SK-N-SH (cell line): ENCODE results near the gene BRINP2. TPM values are rescaled to one million over a fixed set of nuclear protein-coding genes. Genes with fewer than 3 reads are reported as not detected.

Source experiments
- CTCF ChIA-PET: fragments of 300-600, 350-600 bp; formaldehyde crosslinking; extraction: SDS; loops from one replicate; lab custom pipeline; 2021; lab: Yijun Ruan, JAX
- POLR2A ChIA-PET: fragments of 350-600 bp; sonication (Branson Sonifier 250); formaldehyde crosslinking; extraction: SDS; loops from one replicate; lab custom pipeline; 2020; ENCODE audit warnings: antibody characterized with exemption, inconsistent platforms; lab: Yijun Ruan, JAX
- DNase-seq: peaks from one replicate; pipeline ENCODE4 v3.0.0; 2012
- H2AFZ ChIP-seq: fragments of 200-600 bp; sonication (generic); 2 replicates; pipeline ENCODE4 v1.8.1; 2016; ENCODE audit warnings: antibody characterized with exemption, mild to moderate bottlenecking, low read depth
- H3F3A ChIP-seq: fragments of 200-600 bp; sonication (generic); replicated peaks from 2 replicates; pipeline ENCODE3; 2016; ENCODE audit warnings: antibody characterized with exemption, mild to moderate bottlenecking; ENCODE audit not compliant: insufficient read depth
- H3K27ac ChIP-seq, 2 experiments: fragments of 200-500 bp in 1 of 2; fragments of 200-600 bp in 1 of 2; sonication (Bioruptor generic) in 1 of 2; sonication (generic), shearing (Covaris generic) in 1 of 2; 2 replicates each; pipeline versions ENCODE4 v1.5.1 to v1.6.1; 2014 to 2016; ENCODE audit warnings: low read depth in 2 of 2, inconsistent platforms in 1 of 2, low read length in 1 of 2, mild to moderate bottlenecking in 1 of 2, mixed read lengths in 1 of 2
- H3K27me3 ChIP-seq: fragments of 200-600 bp; sonication (generic), shearing (Covaris generic); 2 replicates; pipeline ENCODE4 v1.6.1; 2016; ENCODE audit warnings: mixed run types; ENCODE audit not compliant: insufficient read depth
- H3K36me3 ChIP-seq, 2 experiments: fragments of 200-500 bp in 1 of 2; fragments of 200-600 bp in 1 of 2; sonication (Bioruptor generic) in 1 of 2; sonication (generic) in 1 of 2; replicated peaks in 1 of 2; 2 replicates each; pipeline versions ENCODE3 to v1.5.1; 2014 to 2016; ENCODE audit warnings: low read length in 1 of 2, mild to moderate bottlenecking in 1 of 2; ENCODE audit not compliant: insufficient read depth in 2 of 2, control insufficient read depth in 1 of 2
- H3K4me1 ChIP-seq, 2 experiments: fragments of 200-500 bp in 1 of 2; fragments of 200-600 bp in 1 of 2; sonication (Bioruptor generic) in 1 of 2; sonication (generic), shearing (Covaris generic) in 1 of 2; 2 replicates each; pipeline versions ENCODE4 v1.5.1 to v1.6.1; 2014 to 2016; ENCODE audit warnings: low read depth in 1 of 2, low read length in 1 of 2, mixed run types in 1 of 2; ENCODE audit not compliant: insufficient read depth in 2 of 2, control insufficient read depth in 1 of 2
- H3K4me2 ChIP-seq: fragments of 200-600 bp; sonication (generic), shearing (Covaris generic); 2 replicates; pipeline ENCODE4 v1.6.1; 2017; ENCODE audit warnings: mixed run types
- H3K4me3 ChIP-seq, 2 experiments: fragments of 200-500 bp in 1 of 2; fragments of 200-600 bp in 1 of 2; sonication (Bioruptor generic) in 1 of 2; sonication (generic), shearing (Covaris generic) in 1 of 2; 2 replicates each; pipeline versions ENCODE4 v1.5.1 to v1.8.1; 2014 to 2016; ENCODE audit warnings: low read depth in 2 of 2, inconsistent platforms in 1 of 2, low read length in 1 of 2, mild to moderate bottlenecking in 1 of 2, mixed read lengths in 1 of 2, moderate library complexity in 1 of 2
- H3K79me2 ChIP-seq: fragments of 200-600 bp; sonication (generic); 2 replicates; pipeline ENCODE4 v1.8.1; 2017; ENCODE audit warnings: mild to moderate bottlenecking; ENCODE audit not compliant: insufficient read depth
- H3K9ac ChIP-seq: fragments of 200-600 bp; sonication (generic); 2 replicates; pipeline ENCODE4 v1.6.1; 2017; ENCODE audit warnings: mixed run types
- H3K9me2 ChIP-seq: fragments of 200-600 bp; sonication (generic); 2 replicates; pipeline ENCODE4 v1.6.1; 2017; ENCODE audit warnings: mixed run types
- H3K9me3 ChIP-seq: fragments of 200-600 bp; sonication (generic); 2 replicates; pipeline ENCODE4 v1.6.1; 2017; ENCODE audit warnings: mixed run types, mild to moderate bottlenecking, moderate library complexity
- H4K20me1 ChIP-seq: fragments of 200-600 bp; sonication (generic); 2 replicates; pipeline ENCODE4 v1.6.1; 2017; ENCODE audit warnings: mild to moderate bottlenecking, mixed run types; ENCODE audit not compliant: insufficient read depth
- ELF1 ChIP-seq: IDR thresholded peaks from 2 replicates; pipeline ENCODE4 v1.4.0; 2012
- EP300 ChIP-seq, 2 experiments: IDR thresholded peaks; 2 replicates each; pipeline versions ENCODE4 v1.4.0 to v1.6.1; 2012; ENCODE audit warnings: borderline replicate concordance in 1 of 2, low read depth in 1 of 2, low read length in 1 of 2
- FOXJ3 ChIP-seq: sonication (generic); formaldehyde crosslinking; IDR thresholded peaks from 2 replicates; pipeline ENCODE4 v1.5.1; 2020; ENCODE audit warnings: mild to moderate bottlenecking, missing genetic modification reagents
- GABPA ChIP-seq: IDR thresholded peaks from 2 replicates; pipeline ENCODE4 v1.4.0; 2012; ENCODE audit warnings: low read depth, mild to moderate bottlenecking
- GATA2 ChIP-seq: sonication (generic); formaldehyde crosslinking; IDR thresholded peaks from 2 replicates; pipeline ENCODE4 v1.5.0; 2020; ENCODE audit warnings: mild to moderate bottlenecking, missing genetic modification reagents
- POLR2AphosphoS5 ChIP-seq: IDR thresholded peaks from 2 replicates; pipeline ENCODE4 v1.6.1; 2012; ENCODE audit warnings: low read depth, low read length
- RCOR1 ChIP-seq: fragments of 150-350 bp; IDR thresholded peaks from 2 replicates; pipeline ENCODE4 v1.6.1; 2017; ENCODE audit warnings: antibody characterized with exemption, low read length
- RXRA ChIP-seq: IDR thresholded peaks from 2 replicates; pipeline ENCODE4 v1.4.0; 2012; ENCODE audit warnings: low read depth, mild to moderate bottlenecking, borderline replicate concordance
- TAF1 ChIP-seq: IDR thresholded peaks from 2 replicates; pipeline ENCODE4 v1.6.1; 2012; ENCODE audit warnings: low read depth, mild to moderate bottlenecking, low read length, moderate library complexity, borderline replicate concordance
- TCF12 ChIP-seq: IDR thresholded peaks from 2 replicates; pipeline ENCODE4 v1.4.0; 2012
- WGBS: methylation state at CpG from one replicate; pipeline ENCODE4 v1.1.6; 2017; ENCODE audit warnings: low lambda C conversion rate; 5-methylcytosine and 5-hydroxymethylcytosine counted together
- polyA plus RNA-seq, 3 experiments: library from polyadenylated mRNA; depleted of rRNA; stranded (reverse); fragments of >200 nt; gene quantifications; 2 replicates each; pipeline ENCODE4 v1.2.3, GENCODE V29; 2012
- TF ChIP-seq, protein P1 (sequence below): IDR thresholded peaks from 2 replicates; pipeline ENCODE4 v1.4.0; 2012; ENCODE audit warnings: low read depth

Gene BRINP2
- polyA plus RNA-seq, 1 of the 3 experiments (the other 2 are of a cell fraction), result 0.12 TPM

DNA sequence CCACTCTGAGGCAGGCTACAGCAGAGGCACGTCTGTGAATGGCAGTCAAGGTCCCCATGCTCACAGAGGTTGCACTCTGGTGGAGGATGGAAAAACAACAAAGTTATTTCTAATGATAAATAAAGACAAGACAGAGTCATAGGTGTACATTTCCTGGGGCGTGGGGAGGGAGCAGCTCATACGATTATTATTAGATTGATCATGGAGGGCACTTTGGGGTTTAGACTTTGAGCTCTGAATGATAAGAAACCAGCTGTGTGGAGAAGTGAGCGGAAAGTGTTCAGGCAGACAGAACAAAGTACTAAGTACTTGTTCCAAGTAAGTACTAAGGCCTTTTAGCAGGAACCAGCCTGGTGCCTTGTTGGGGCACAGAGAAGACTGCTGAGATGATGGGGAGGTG, 86.8 kb downstream of the BRINP2 start:
- TF ChIP-seq TCF12, result no peak
- TF ChIP-seq EP300 (IDR thresholded peaks at IDR 0.05; ENCODE audit: borderline replicate concordance in 1 of 2, low read depth in 1 of 2, low read length in 1 of 2), result no peak
- TF ChIP-seq FOXJ3 (CRISPR knock-in tag), result no peak
- TF ChIP-seq, all 33 proteins: peak for 0
- Histone ChIP-seq H3K36me3 (peaks cover 0 to 8% of the 10 kb centered on the region in 2 experiments), H3K4me1 (no peaks in the 10 kb centered on the region; a peak in 2 of 4 replicates)

DNA sequence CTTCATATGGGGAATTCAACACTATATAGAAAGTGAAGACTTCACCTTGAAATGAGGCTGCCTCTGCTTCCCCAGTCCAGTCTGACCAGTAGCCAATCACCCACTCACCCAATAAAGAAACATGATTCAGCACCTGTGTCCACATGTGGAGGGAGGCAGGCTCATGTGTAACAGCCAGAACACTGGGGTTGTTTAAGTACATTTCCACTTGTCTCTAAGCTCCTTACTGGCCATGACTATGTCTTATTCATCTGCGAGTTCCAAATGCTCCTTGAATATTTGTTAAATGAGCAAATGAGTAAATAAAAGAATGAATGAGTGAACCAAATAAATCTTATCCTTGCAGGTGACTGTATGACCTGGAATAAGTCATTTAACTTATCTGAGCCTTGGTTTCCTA, 100.1 kb downstream of the BRINP2 start:
- no peak overlapping the region for H3K27ac ChIP-seq
- no peak overlapping the region for H3K4me3 ChIP-seq
- peaks cover 0 to 2% of the 10 kb centered on the region in 2 experiments for H3K36me3 ChIP-seq
- H3K4me1 ChIP-seq, result peaks cover 0 to 3% of the 10 kb centered on the region in 2 experiments; a peak in 1 of 4 replicates
- no peak overlapping the region for H3K4me2 ChIP-seq
- H3K9me3 ChIP-seq, result no peaks in the 10 kb centered on the region
- H3K27me3 ChIP-seq, result no peaks in the 10 kb centered on the region
- H2AFZ ChIP-seq, result no peak overlapping the region
- POLR2A ChIA-PET, result no interaction called here
- 22% methylated on average over 1 of the region's 1 CpG for WGBS
- no peak for TF ChIP-seq GATA2 (CRISPR knock-in tag)
- H4K20me1 ChIP-seq, result no peaks in the 10 kb centered on the region
- H3K79me2 ChIP-seq, result no peaks in the 10 kb centered on the region
- H3K9me2 ChIP-seq, result no peaks in the 10 kb centered on the region
- H3K9ac ChIP-seq, result no peak overlapping the region
- no peak for DNase-seq
- no peaks in the 10 kb centered on the region for H3F3A ChIP-seq
- CTCF ChIA-PET, result no interaction called here

More for the DNA sequence above, 86.8 kb downstream of the BRINP2 start:
- Histone ChIP-seq H2AFZ (no peak overlapping the region), H3K27ac (no peak overlapping the region), H3K9me3 (no peaks in the 10 kb centered on the region), H3F3A (no peaks in the 10 kb centered on the region), H3K27me3 (no peaks in the 10 kb centered on the region), H3K4me3 (no peak overlapping the region), H3K79me2 (no peaks in the 10 kb centered on the region), H3K9me2 (no peaks in the 10 kb centered on the region), H3K4me2 (no peak overlapping the region), H4K20me1 (no peaks in the 10 kb centered on the region), H3K9ac (no peak overlapping the region)
- no peak for DNase-seq
- WGBS, result 46% methylated on average over 4 of the region's 4 CpGs
- CTCF ChIA-PET, result interaction anchor here (1.3 to 1.4 kb wide), 2 partner anchors 12 to 24 kb away, joined by 3 to 4 read pairs; no protein-coding TSS in a partner anchor
- POLR2A ChIA-PET, result no interaction called here

DNA sequence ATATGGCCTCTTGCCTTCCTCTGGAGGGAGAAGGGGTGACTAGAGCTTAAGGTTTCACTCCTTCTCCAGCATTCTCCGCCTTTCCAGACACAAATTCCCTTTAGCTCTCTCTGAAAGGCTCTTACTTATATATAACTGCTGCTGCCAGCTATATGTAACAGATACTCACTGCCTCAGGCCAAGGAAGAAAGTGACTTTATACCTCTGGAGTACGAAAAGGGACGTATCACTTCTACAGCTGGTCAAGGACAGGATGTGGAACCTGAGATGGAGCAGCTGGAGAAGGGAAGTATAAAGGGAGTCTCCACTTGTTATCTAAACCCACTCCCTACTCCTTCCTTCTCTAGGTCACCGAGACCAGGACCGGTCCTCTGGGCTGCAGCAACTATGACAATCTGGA, 102.4 kb downstream of the BRINP2 start:
- H3K4me2 ChIP-seq, result no peak overlapping the region
- peaks cover 0 to 3% of the 10 kb centered on the region in 2 experiments; a peak in 1 of 4 replicates for H3K4me1 ChIP-seq
- H3K27ac ChIP-seq, result no peak overlapping the region
- H3K36me3 ChIP-seq, result peaks cover 0 to 8% of the 10 kb centered on the region in 2 experiments
- no peaks in the 10 kb centered on the region for H3K9me3 ChIP-seq
- H3F3A ChIP-seq, result no peaks in the 10 kb centered on the region
- H3K9me2 ChIP-seq, result no peaks in the 10 kb centered on the region
- H2AFZ ChIP-seq, result no peak overlapping the region
- H4K20me1 ChIP-seq, result no peaks in the 10 kb centered on the region
- H3K79me2 ChIP-seq, result no peaks in the 10 kb centered on the region
- no peak for TF ChIP-seq TCF12
- TF ChIP-seq RCOR1, result no peak
- no peak for TF ChIP-seq TAF1
- TF ChIP-seq POLR2AphosphoS5, result no peak
- TF ChIP-seq GATA2 (CRISPR knock-in tag), result no peak
- TF ChIP-seq GABPA, result no peak
- TF ChIP-seq ELF1, result no peak
- TF ChIP-seq RXRA, result no peak
- TF ChIP-seq, protein P1, sequence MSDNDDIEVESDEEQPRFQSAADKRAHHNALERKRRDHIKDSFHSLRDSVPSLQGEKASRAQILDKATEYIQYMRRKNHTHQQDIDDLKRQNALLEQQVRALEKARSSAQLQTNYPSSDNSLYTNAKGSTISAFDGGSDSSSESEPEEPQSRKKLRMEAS, result no peak
- no peak overlapping the region for H3K4me3 ChIP-seq
- WGBS, result 42% methylated on average over 5 of the region's 5 CpGs
- POLR2A ChIA-PET, result no interaction called here
- no peak overlapping the region for H3K9ac ChIP-seq
- no peak for DNase-seq
- CTCF ChIA-PET, result interaction anchor here (1.4 kb wide), 1 partner anchor 375 kb away, joined by 5 read pairs; no protein-coding TSS in a partner anchor
- no peaks in the 10 kb centered on the region for H3K27me3 ChIP-seq
